SK-N-SH treated with all-trans-retinoic acid at 6 μM for 48 hours (cell line): ENCODE measurements around the gene SLC5A10.

Experiments
- ARNTL ChIP-seq: fragments of 450-650 bp; formaldehyde crosslinking; IDR thresholded peaks from 2 replicates; pipeline ENCODE4 v1.5.0; 2020; ENCODE audit warnings: low read depth, mild to moderate bottlenecking, moderate library complexity, borderline replicate concordance
- ESRRG ChIP-seq: fragments of 250-450 bp; sonication (Bioruptor Pico); IDR thresholded peaks from 2 replicates; pipeline ENCODE4 v1.6.1; 2021; ENCODE audit warnings: mild to moderate bottlenecking
- OSR1 ChIP-seq: fragments of 250-450 bp; sonication (Bioruptor Pico); IDR thresholded peaks from 2 replicates; pipeline ENCODE4 v1.8.0; 2022; ENCODE audit warnings: moderate library complexity, mild to moderate bottlenecking, inconsistent platforms
- RARB ChIP-seq: fragments of 250-450 bp; sonication (Bioruptor Pico); IDR thresholded peaks from 2 replicates; pipeline ENCODE4 v1.8.0; 2021; ENCODE audit warnings: mild to moderate bottlenecking, moderate library complexity
- ZNF8 ChIP-seq: fragments of 450-650 bp; formaldehyde crosslinking; IDR thresholded peaks from 2 replicates; pipeline ENCODE4 v1.5.0; 2020; ENCODE audit warnings: mild to moderate bottlenecking, moderate library complexity
- TF ChIP-seq, protein P1 (sequence below): fragments of 250-450 bp; sonication (Bioruptor Pico); IDR thresholded peaks from 2 replicates; pipeline ENCODE4 v1.8.0; 2021; ENCODE audit warnings: low read depth, mild to moderate bottlenecking, moderate library complexity, borderline replicate concordance
- TF ChIP-seq, protein P2 (sequence below): fragments of 250-450 bp; sonication (Bioruptor Pico); IDR thresholded peaks from 2 replicates; pipeline ENCODE4 v1.8.0; 2020; ENCODE audit warnings: mild to moderate bottlenecking, moderate library complexity, borderline replicate concordance

DNA sequence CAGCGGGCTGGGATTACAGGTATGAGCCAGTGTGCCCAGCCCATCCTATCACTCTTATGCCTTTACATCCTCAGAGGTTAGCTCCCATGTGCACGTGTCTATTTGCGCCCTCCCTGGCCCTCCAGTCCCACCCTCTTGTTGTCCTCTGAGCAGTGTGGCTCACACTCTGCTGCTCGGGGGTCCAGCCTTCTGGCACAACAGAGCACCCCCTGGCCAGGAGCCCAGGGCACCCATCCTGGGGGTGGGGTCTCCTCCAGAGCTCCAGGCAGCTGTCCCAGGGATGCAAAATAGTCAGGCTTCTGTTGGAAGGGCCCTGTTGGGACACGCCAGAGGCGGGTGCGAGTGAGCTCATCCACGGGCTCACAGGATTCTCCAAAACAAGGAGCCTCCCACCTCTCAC lies 64.3 kb downstream of the SLC5A10 start:
- TF ChIP-seq OSR1 (CRISPR knock-in tag) (no peak), ARNTL (CRISPR knock-in tag) (no peak), ESRRG (CRISPR knock-in tag) (no peak), ZNF8 (CRISPR knock-in tag) (no peak), RARB (CRISPR knock-in tag) (no peak)
- TF ChIP-seq, protein P1, sequence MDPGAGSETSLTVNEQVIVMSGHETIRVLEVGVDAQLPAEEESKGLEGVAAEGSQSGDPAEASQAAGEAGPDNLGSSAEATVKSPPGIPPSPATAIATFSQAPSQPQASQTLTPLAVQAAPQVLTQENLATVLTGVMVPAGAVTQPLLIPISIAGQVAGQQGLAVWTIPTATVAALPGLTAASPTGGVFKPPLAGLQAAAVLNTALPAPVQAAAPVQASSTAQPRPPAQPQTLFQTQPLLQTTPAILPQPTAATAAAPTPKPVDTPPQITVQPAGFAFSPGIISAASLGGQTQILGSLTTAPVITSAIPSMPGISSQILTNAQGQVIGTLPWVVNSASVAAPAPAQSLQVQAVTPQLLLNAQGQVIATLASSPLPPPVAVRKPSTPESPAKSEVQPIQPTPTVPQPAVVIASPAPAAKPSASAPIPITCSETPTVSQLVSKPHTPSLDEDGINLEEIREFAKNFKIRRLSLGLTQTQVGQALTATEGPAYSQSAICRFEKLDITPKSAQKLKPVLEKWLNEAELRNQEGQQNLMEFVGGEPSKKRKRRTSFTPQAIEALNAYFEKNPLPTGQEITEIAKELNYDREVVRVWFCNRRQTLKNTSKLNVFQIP (CRISPR knock-in tag), result no peak
- TF ChIP-seq, protein P2, sequence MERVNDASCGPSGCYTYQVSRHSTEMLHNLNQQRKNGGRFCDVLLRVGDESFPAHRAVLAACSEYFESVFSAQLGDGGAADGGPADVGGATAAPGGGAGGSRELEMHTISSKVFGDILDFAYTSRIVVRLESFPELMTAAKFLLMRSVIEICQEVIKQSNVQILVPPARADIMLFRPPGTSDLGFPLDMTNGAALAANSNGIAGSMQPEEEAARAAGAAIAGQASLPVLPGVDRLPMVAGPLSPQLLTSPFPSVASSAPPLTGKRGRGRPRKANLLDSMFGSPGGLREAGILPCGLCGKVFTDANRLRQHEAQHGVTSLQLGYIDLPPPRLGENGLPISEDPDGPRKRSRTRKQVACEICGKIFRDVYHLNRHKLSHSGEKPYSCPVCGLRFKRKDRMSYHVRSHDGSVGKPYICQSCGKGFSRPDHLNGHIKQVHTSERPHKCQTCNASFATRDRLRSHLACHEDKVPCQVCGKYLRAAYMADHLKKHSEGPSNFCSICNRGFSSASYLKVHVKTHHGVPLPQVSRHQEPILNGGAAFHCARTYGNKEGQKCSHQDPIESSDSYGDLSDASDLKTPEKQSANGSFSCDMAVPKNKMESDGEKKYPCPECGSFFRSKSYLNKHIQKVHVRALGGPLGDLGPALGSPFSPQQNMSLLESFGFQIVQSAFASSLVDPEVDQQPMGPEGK (CRISPR knock-in tag), result no peak
